IMR-90 (cell line): ENCODE measurements around the gene KRT83. TPM values are rescaled to one million over a fixed set of nuclear protein-coding genes. Genes with fewer than 3 reads are reported as not detected.
A peak's percentile ranks its signal among the peaks of the same experiment; 100 is the strongest.

ENCODE experiments used
- ATAC-seq: fragments of 200-7000 bp; cut with Tn5 transposase; 2 replicates; pipeline ENCODE4 v1.9.1; 2020; ENCODE audit warnings: low read depth, mild to moderate bottlenecking, moderate library complexity
- BruUV-seq: library from RNA; stranded (reverse); fragments of 400-500 nt; replicated peaks from 2 replicates; lab custom pipeline; 2021; lab: Mats Ljungman, UMichigan
- CTCF ChIA-PET: fragments of 300-600 bp; formaldehyde crosslinking; extraction: SDS; loops from one replicate; lab custom pipeline; 2021; ENCODE audit warnings: antibody characterized with exemption; lab: Yijun Ruan, JAX
- POLR2A ChIA-PET: fragments of 300-600 bp; sonication (Branson Sonifier 250); formaldehyde crosslinking; loops from one replicate; lab custom pipeline; 2022; ENCODE audit warnings: antibody characterized with exemption; ENCODE audit not compliant: unreplicated experiment; lab: Charles Lee
- DNase-seq: peaks from one replicate; pipeline ENCODE4 v3.0.0; 2013
- H2AFZ ChIP-seq: replicated peaks from 2 replicates; pipeline ENCODE3; 2013; ENCODE audit warnings: low read length, mild to moderate bottlenecking; ENCODE audit not compliant: poor library complexity
- H2AK5ac ChIP-seq: 2 replicates; pipeline ENCODE4 v1.6.1; 2013; ENCODE audit warnings: low read depth, low read length, inconsistent platforms
- H2AK9ac ChIP-seq: replicated peaks from 2 replicates; pipeline ENCODE3; 2013; ENCODE audit warnings: mild to moderate bottlenecking, low read depth, low read length, moderate library complexity; ENCODE audit not compliant: poor library complexity
- H2BK120ac ChIP-seq: 2 replicates; pipeline ENCODE4 v1.6.1; 2013; ENCODE audit warnings: low read depth, low read length, inconsistent platforms
- H2BK15ac ChIP-seq: 3 replicates; pipeline ENCODE4 v1.6.1; 2013; ENCODE audit warnings: low read depth, low read length, inconsistent platforms
- H2BK20ac ChIP-seq: 2 replicates; pipeline ENCODE4 v1.6.1; 2013; ENCODE audit warnings: low read depth, mild to moderate bottlenecking, inconsistent platforms, low read length, moderate library complexity
- H2BK5ac ChIP-seq: 2 replicates; pipeline ENCODE4 v1.6.1; 2013; ENCODE audit warnings: mild to moderate bottlenecking, low read depth, low read length, inconsistent platforms; ENCODE audit not compliant: poor library complexity, severe bottlenecking
- H3K14ac ChIP-seq: replicated peaks from 2 replicates; pipeline ENCODE4 v1.6.1; 2013; ENCODE audit warnings: low read depth, low read length, inconsistent platforms
- H3K18ac ChIP-seq: 2 replicates; pipeline ENCODE4 v1.6.1; 2013; ENCODE audit warnings: low read depth, low read length, control low read depth
- H3K23ac ChIP-seq: 2 replicates; pipeline ENCODE4 v1.6.1; 2013; ENCODE audit warnings: low read depth, low read length, inconsistent platforms
- H3K27ac ChIP-seq: 2 replicates; pipeline ENCODE4 v1.5.1; 2013; ENCODE audit warnings: mild to moderate bottlenecking, control low read depth, low read length; ENCODE audit not compliant: insufficient read depth
- H3K27me3 ChIP-seq: 2 replicates; pipeline ENCODE4 v1.6.1; 2013; ENCODE audit warnings: low read length; ENCODE audit not compliant: control insufficient read depth, insufficient read depth
- H3K36me3 ChIP-seq: 2 replicates; pipeline ENCODE4 v1.6.1; 2013; ENCODE audit warnings: low read length, mixed read lengths; ENCODE audit not compliant: control insufficient read depth, insufficient read depth
- H3K4ac ChIP-seq: 2 replicates; pipeline ENCODE4 v1.6.1; 2013; ENCODE audit warnings: low read depth, low read length, inconsistent platforms
- H3K4me1 ChIP-seq: 2 replicates; pipeline ENCODE4 v1.6.1; 2013; ENCODE audit warnings: low read length, mixed read lengths; ENCODE audit not compliant: control insufficient read depth, insufficient read depth
- H3K4me2 ChIP-seq: 2 replicates; pipeline ENCODE4 v1.6.1; 2013; ENCODE audit warnings: low read depth, mild to moderate bottlenecking, control low read depth, low read length, moderate library complexity
- H3K4me3 ChIP-seq: 2 replicates; pipeline ENCODE4 v1.5.1; 2013; ENCODE audit warnings: low read depth, mild to moderate bottlenecking, control low read depth, low read length, moderate library complexity; ENCODE audit not compliant: insufficient read depth
- H3K56ac ChIP-seq: 2 replicates; pipeline ENCODE4 v1.6.1; 2013; ENCODE audit warnings: low read length, inconsistent platforms; ENCODE audit not compliant: insufficient read depth; ENCODE audit errors: extremely low read depth
- H3K79me1 ChIP-seq, 2 experiments: 2 replicates each; pipeline ENCODE4 v1.6.1; 2013; ENCODE audit warnings: low read length in 2 of 2, inconsistent platforms in 1 of 2, low read depth in 1 of 2
- H3K9ac ChIP-seq: 2 replicates; pipeline ENCODE4 v1.6.1; 2013; ENCODE audit warnings: low read depth, low read length, control low read depth
- H3K9me1 ChIP-seq: 2 replicates; pipeline ENCODE4 v1.6.1; 2013; ENCODE audit warnings: low read length, inconsistent platforms; ENCODE audit not compliant: insufficient read depth
- H3K9me3 ChIP-seq: 2 replicates; pipeline ENCODE4 v1.6.1; 2013; ENCODE audit warnings: low read length; ENCODE audit not compliant: control insufficient read depth, insufficient read depth
- H4K20me1 ChIP-seq: 2 replicates; pipeline ENCODE4 v1.6.1; 2013; ENCODE audit warnings: low read length, inconsistent platforms; ENCODE audit not compliant: insufficient read depth
- H4K5ac ChIP-seq: 2 replicates; pipeline ENCODE4 v1.6.1; 2013; ENCODE audit warnings: mild to moderate bottlenecking, low read depth, low read length, control low read depth
- H4K8ac ChIP-seq, 2 experiments: 2 replicates each; pipeline ENCODE4 v1.6.1; 2013; ENCODE audit warnings: low read depth in 2 of 2, low read length in 2 of 2, control low read depth in 1 of 2, inconsistent platforms in 1 of 2
- H4K91ac ChIP-seq: 2 replicates; pipeline ENCODE4 v1.6.1; 2013; ENCODE audit warnings: low read depth, low read length, inconsistent platforms; ENCODE audit not compliant: insufficient read depth
- BHLHE40 ChIP-seq: fragments of 150-350 bp; IDR thresholded peaks from 2 replicates; pipeline ENCODE4 v1.6.1; 2016; ENCODE audit warnings: mild to moderate bottlenecking, low read depth, low read length
- CEBPB ChIP-seq: IDR thresholded peaks from 2 replicates; pipeline ENCODE4 v1.6.1; 2012; ENCODE audit warnings: low read depth, low read length, improper control_type of control experiment
- CHD1 ChIP-seq: IDR thresholded peaks from 2 replicates; pipeline ENCODE4 v1.6.1; 2012; ENCODE audit warnings: low read depth, low read length, improper control_type of control experiment
- POLR2A ChIP-seq: IDR thresholded peaks from 2 replicates; pipeline ENCODE4 v1.6.1; 2012; ENCODE audit warnings: mild to moderate bottlenecking, low read depth, low read length
- RAD21 ChIP-seq: IDR thresholded peaks from 2 replicates; pipeline ENCODE4 v1.6.1; 2012; ENCODE audit warnings: low read length, improper control_type of control experiment
- RCOR1 ChIP-seq: IDR thresholded peaks from 2 replicates; pipeline ENCODE4 v1.6.1; 2012; ENCODE audit warnings: mild to moderate bottlenecking, low read length, improper control_type of control experiment; ENCODE audit not compliant: insufficient replicate concordance
- WGBS, 2 experiments: methylation state at CpG; one replicate each; pipeline versions ENCODE4 v1.1.5 to v1.1.7; 2013; ENCODE audit warnings: missing lambda C conversion rate in 2 of 2; ENCODE audit not compliant: insufficient read length in 1 of 2; ENCODE audit errors: extremely low coverage in 2 of 2; 5-methylcytosine and 5-hydroxymethylcytosine counted together
- dilution Hi-C: fragments of 300-500 bp; cut with HindIII; formaldehyde crosslinking; loops from one replicate; pipeline ENCODE4 v1.14.3; 2018; ENCODE audit warnings: low sequenced_read_pairs; ENCODE audit not compliant: unreplicated experiment
- in situ Hi-C: fragments of 300-500 bp; cut with MboI; formaldehyde crosslinking; loops from 3 replicates; pipeline ENCODE4 v1.14.3; 2019; ENCODE audit warnings: low sequenced_read_pairs, inconsistent platforms, mixed read lengths
- intact Hi-C: fragments of 100-400 bp; cut with micrococcal nuclease; formaldehyde crosslinking; loops from 2 replicates; pipeline ENCODE4 v1.10.0; 2022
- polyA plus RNA-seq, 3 experiments: library from polyadenylated mRNA; depleted of rRNA; stranded (reverse); fragments of >200 nt; gene quantifications; 2 replicates each; pipeline ENCODE4 v1.2.3, GENCODE V29; 2012; ENCODE audit warnings: low replicate concordance in 1 of 3
- total RNA-seq: library from RNA; depleted of rRNA; stranded (reverse); fragments of >200 nt; gene quantifications from 2 replicates; pipeline ENCODE4 v1.2.3, GENCODE V29; 2012
- TF ChIP-seq, protein P1 (sequence below): fragments of 150-350 bp; IDR thresholded peaks from 2 replicates; pipeline ENCODE4 v1.6.1; 2017; ENCODE audit warnings: mild to moderate bottlenecking, antibody characterized with exemption, low read length, low read depth
- TF ChIP-seq, protein P2 (sequence below): conservative IDR thresholded peaks from 2 replicates; pipeline ENCODE4 v1.5.1; 2012; ENCODE audit warnings: mild to moderate bottlenecking, low read depth, low read length, improper control_type of control experiment

Gene KRT83
- total and polyA plus RNA-seq, 2 of the 4 experiments (the other 2 are of a cell fraction), result not detected

DNA sequence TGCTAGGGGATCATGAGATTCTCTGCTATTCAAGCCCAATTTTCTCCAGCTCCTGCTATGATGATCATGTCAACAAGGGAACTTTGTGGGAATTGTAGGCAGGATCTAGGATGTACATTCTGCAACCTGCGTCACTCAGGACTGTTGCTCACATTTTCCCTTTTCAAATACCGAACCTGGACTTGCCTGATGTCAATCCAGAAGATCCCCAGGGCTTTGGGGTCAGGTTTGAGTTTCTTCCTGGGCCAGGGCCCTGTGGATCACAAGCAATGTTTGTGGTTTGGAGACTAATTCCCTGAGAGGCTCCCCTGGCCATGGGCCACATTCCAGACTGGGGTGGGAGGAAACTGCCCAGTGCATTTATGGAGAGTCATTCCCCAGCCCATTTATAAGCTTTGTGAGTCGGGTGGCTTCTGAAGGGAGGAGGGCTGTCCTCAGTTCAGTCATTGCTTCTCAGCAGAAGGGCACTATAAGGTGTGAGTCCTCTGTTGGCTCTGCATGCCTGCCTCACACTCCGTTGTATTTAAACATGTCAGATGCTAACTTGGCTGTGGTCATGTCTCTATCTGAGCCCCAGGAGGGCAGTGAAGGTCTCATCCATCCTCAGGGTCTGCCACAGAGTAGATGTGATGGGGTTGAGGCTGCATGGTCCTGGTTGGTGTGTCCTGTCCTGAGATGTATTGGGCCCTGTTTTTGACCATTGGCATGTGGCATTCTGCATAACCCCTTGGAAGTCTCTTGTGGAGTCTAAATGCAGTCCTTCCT is 40.2 kb downstream of the KRT83 start (continued):
- TF ChIP-seq, protein P1, sequence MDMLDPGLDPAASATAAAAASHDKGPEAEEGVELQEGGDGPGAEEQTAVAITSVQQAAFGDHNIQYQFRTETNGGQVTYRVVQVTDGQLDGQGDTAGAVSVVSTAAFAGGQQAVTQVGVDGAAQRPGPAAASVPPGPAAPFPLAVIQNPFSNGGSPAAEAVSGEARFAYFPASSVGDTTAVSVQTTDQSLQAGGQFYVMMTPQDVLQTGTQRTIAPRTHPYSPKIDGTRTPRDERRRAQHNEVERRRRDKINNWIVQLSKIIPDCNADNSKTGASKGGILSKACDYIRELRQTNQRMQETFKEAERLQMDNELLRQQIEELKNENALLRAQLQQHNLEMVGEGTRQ, result no peak
- TF ChIP-seq RCOR1, result peak; percentile 67

DNA sequence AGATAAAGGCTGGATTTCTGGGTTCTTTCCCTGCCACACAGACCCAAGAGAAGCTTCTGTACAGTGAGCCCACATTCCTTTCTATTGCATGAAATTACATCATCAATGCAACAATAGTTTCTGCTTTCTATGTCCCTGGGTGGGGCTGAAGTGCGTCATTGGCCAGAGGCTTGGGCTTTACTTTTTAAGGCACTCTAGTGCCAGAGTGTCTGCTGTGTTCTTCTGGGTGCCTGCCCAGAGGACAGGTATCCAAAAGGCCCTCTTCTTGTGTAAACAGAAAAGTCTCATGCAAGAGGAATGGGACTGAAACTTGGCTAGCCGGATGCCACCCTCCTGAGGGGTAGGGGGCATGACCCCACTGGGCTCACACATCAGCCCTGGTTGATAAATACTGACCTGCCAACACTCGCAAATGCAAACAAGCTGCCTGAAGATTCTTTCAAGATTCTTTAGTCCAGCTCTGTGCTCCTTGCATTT is 40.8 kb downstream of the KRT83 start:
- ATAC-seq, result peak; percentile 51
- Histone ChIP-seq H3K4ac (peak overlapping the region; percentile 100), H2AK5ac (peak overlapping the region; percentile 100), H3K23ac (peak overlapping the region; percentile 98), H3K18ac (peak overlapping the region; percentile 85), H4K5ac (peak overlapping the region; percentile 92), H4K20me1 (peaks cover 5% of the 10 kb centered on the region; the same call in 1 of the 2 replicates), H3K14ac (peak overlapping the region; percentile 99), H3K36me3 (no peaks in the 10 kb centered on the region), H3K9me3 (no peaks in the 10 kb centered on the region), H3K9me1 (peaks cover 48% of the 10 kb centered on the region), H2BK20ac (peak overlapping the region; percentile 99), H3K9ac (peak overlapping the region; percentile 60), H2BK120ac (peak overlapping the region; percentile 99), H2AFZ (peak overlapping the region; percentile 51), H3K56ac (peak overlapping the region; percentile 99; the same call in 1 of the 2 replicates), H3K4me3 (no peak overlapping the region), H4K91ac (peak overlapping the region; percentile 100), H2BK15ac (peak overlapping the region; percentile 100; the same call in 2 of the 3 replicates), H2AK9ac (peak overlapping the region; percentile 95), H3K79me1 (peaks cover 0 to 8% of the 10 kb centered on the region in 2 experiments; a peak in 1 of 4 replicates), H3K27ac (peak overlapping the region; percentile 91), H3K4me1 (peaks cover 24% of the 10 kb centered on the region), H4K8ac (peak overlapping the region; percentile 91 to 99), H3K27me3 (no peaks in the 10 kb centered on the region), H2BK5ac (peak overlapping the region; percentile 93), H3K4me2 (peak overlapping the region; percentile 35)
- in situ Hi-C loops (no loop called here), intact Hi-C loops (loop anchor here (2.0 to 10.0 kb wide), 2 partner anchors 68 to 594 kb away; no protein-coding TSS in a partner anchor), dilution Hi-C loops (no loop called here)
- BruUV-seq, result no TSS peak
- 24% methylated on average over 2 of the region's 3 CpGs; no CpG with 5 or more reads in 1 of the 2 experiments for WGBS, 2 experiments
- ChIA-PET POLR2A (no interaction called here), CTCF (interaction anchor here (0.9 to 2.9 kb wide), 5 partner anchors 10 to 64 kb away, joined by 3 to 14 read pairs (median 9); no protein-coding TSS in a partner anchor)
- TF ChIP-seq RAD21 (no peak), POLR2A (peak; percentile 34; the same call in 1 of the 2 replicates), CEBPB (peak; percentile 99), CHD1 (no peak), BHLHE40 (0 out of 2 replicates have a peak, but pooled peaks have one; percentile 8)
- TF ChIP-seq, protein P2, sequence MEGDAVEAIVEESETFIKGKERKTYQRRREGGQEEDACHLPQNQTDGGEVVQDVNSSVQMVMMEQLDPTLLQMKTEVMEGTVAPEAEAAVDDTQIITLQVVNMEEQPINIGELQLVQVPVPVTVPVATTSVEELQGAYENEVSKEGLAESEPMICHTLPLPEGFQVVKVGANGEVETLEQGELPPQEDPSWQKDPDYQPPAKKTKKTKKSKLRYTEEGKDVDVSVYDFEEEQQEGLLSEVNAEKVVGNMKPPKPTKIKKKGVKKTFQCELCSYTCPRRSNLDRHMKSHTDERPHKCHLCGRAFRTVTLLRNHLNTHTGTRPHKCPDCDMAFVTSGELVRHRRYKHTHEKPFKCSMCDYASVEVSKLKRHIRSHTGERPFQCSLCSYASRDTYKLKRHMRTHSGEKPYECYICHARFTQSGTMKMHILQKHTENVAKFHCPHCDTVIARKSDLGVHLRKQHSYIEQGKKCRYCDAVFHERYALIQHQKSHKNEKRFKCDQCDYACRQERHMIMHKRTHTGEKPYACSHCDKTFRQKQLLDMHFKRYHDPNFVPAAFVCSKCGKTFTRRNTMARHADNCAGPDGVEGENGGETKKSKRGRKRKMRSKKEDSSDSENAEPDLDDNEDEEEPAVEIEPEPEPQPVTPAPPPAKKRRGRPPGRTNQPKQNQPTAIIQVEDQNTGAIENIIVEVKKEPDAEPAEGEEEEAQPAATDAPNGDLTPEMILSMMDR, result no peak
- peak; percentile 94 for DNase-seq
